ENCODE measurements around the gene ATP8B2. TPM values are rescaled to one million over a fixed set of nuclear protein-coding genes. Genes with fewer than 3 reads are reported as not detected.
A peak's percentile ranks its signal among the peaks of the same experiment; 100 is the strongest.

Gene ATP8B2
- total and polyA plus RNA-seq, 10 of the 15 experiments (the other 5 are each of a cell fraction or from before 2014, with no cell fraction given): 0.44 to 61.8 (median 15.0) TPM

- no peak for TF ChIP-seq SMAD1 (IDR thresholded peaks at IDR 0.05; ENCODE audit: low read depth, partially characterized antibody)
- TF ChIP-seq ZBTB11 (CRISPR knock-in tag; IDR thresholded peaks at IDR 0.05): no peak
- TF ChIP-seq RELB (IDR thresholded peaks at IDR 0.05; ENCODE audit: low read depth): peak; percentile 43; the same call in 1 of the 2 replicates
- no peak for TF ChIP-seq DPF2 (IDR thresholded peaks at IDR 0.05)
- TF ChIP-seq SUZ12 (IDR thresholded peaks at IDR 0.05; ENCODE audit: unreplicated experiment): no peak
- no peak for TF ChIP-seq IRF4 (IDR thresholded peaks at IDR 0.05; ENCODE audit: low read depth, low read length)
- TF ChIP-seq CUX1 (IDR thresholded peaks at IDR 0.05; ENCODE audit: insufficient replicate concordance, low read depth, low read length): no peak
- no peak for TF ChIP-seq JUND (IDR thresholded peaks at IDR 0.05; ENCODE audit: low read depth, low read length)
- TF ChIP-seq MYC (IDR thresholded peaks at IDR 0.05; ENCODE audit: insufficient read depth, insufficient read length, insufficient replicate concordance, low read length, severe bottlenecking): no peak
These were observed 29.7 kb upstream of the ATP8B2 start (continued) for GRCh38 chr1:154295408-154296235.
